GM18511 (cell line): ENCODE data around the gene SPATA21.

Experiments used
- ATAC-seq: cut with Tn5 transposase; IDR thresholded peaks from one replicate; pipeline ENCODE4 v1.9.1; 2021; ENCODE audit warnings: mild to moderate bottlenecking, moderate library complexity; ENCODE audit not compliant: unreplicated experiment

SPATA21 gene

GRCh38 chr1:16451841-16452528 lies 14.8 kb upstream of the SPATA21 start:
- ATAC-seq, result no peak

- no peak for ATAC-seq
These were observed 13.7 kb upstream of the SPATA21 start for GRCh38 chr1:16450863-16451481.

GRCh38 chr1:16449666-16450065 lies 12.4 kb upstream of the SPATA21 start:
- no peak for ATAC-seq

- no peak for ATAC-seq
These were observed 11.8 kb upstream of the SPATA21 start for GRCh38 chr1:16449065-16449464.

GRCh38 chr1:16447641-16448040 lies 10.4 kb upstream of the SPATA21 start:
- no peak for ATAC-seq

- no peak for ATAC-seq
These were observed 8.9 kb upstream of the SPATA21 start for GRCh38 chr1:16446116-16446515.

GRCh38 chr1:16445052-16445451 lies 7.8 kb upstream of the SPATA21 start:
- no peak for ATAC-seq

GRCh38 chr1:16443975-16444770 lies 6.9 kb upstream of the SPATA21 start:
- ATAC-seq, result no peak

GRCh38 chr1:16442941-16443340 lies 5.7 kb upstream of the SPATA21 start:
- no peak for ATAC-seq

GRCh38 chr1:16442265-16442664 lies 5.0 kb upstream of the SPATA21 start:
- no peak for ATAC-seq

GRCh38 chr1:16441282-16441665 lies 4.0 kb upstream of the SPATA21 start:
- no peak for ATAC-seq

GRCh38 chr1:16440470-16441281 lies 3.5 kb upstream of the SPATA21 start, which contains the start of gene NECAP2:
Gene NECAP2, plus strand, starts transcription at chr1:16440724. Its CDS starts 38 bp downstream, at chr1:16440762.
- peak; percentile 86 for ATAC-seq

GRCh38 chr1:16440131-16440469 lies 2.9 kb upstream of the SPATA21 start:
- ATAC-seq, result peak; percentile 29

GRCh38 chr1:16438924-16439323 lies 1.7 kb upstream of the SPATA21 start:
- no peak for ATAC-seq

GRCh38 chr1:16438516-16438915 lies 1.3 kb upstream of the SPATA21 start:
- no peak for ATAC-seq

- ATAC-seq, result no peak
These were observed 2.7 kb downstream of the SPATA21 start for GRCh38 chr1:16434501-16434900.

- ATAC-seq, result no peak
These were observed 3.2 kb downstream of the SPATA21 start for GRCh38 chr1:16434007-16434406.

- ATAC-seq, result no peak
These were observed 4.2 kb downstream of the SPATA21 start for GRCh38 chr1:16433030-16433429.

GRCh38 chr1:16430606-16431005 lies 6.6 kb downstream of the SPATA21 start:
- no peak for ATAC-seq

GRCh38 chr1:16425125-16426025 lies 11.8 kb downstream of the SPATA21 start:
- ATAC-seq, result no peak
